Measurements from ENCODE around the gene RNF166.

The RNF166 gene

DNA sequence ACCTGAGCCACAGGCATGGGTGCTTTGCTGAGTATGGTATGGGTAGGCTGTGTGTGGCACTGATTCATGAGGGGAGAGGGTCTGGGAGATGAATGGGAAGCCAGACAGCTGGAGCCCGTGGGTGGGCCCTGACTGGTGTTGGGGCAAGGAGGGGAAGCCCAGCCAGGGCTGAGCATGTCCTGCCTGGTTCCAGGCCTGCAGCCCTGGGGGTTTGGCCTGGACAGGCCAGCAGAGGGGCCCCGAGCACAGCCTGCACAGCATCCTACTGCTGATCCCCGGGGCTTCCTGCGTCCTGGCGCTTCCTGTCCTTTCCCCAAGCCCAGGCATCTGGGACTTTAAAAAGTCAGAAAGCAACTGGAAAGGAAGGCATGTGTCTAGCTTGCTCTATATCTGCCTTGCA, 38.7 kb downstream of the RNF166 start:
- Histone ChIP-seq H3K27me3 (ENCODE audit: control insufficient read depth, insufficient read depth, low read length) (no peaks in the 10 kb centered on the region), H3K4me1 (ENCODE audit: control insufficient read depth, low read depth, low read length) (no peaks in the 10 kb centered on the region), H3K9ac (ENCODE audit: low read length) (no peak overlapping the region), H3K27ac (ENCODE audit: low read length) (no peak overlapping the region), H3K4me3 (ENCODE audit: low read length) (no peak overlapping the region), H3K9me3 (ENCODE audit: control insufficient read depth, low read depth, low read length) (no peaks in the 10 kb centered on the region), H3K36me3 (ENCODE audit: control insufficient read depth, low read depth, low read length) (no peaks in the 10 kb centered on the region)

- Histone ChIP-seq H3K4me3 (ENCODE audit: low read length) (no peak overlapping the region), H3K27ac (ENCODE audit: low read length) (no peak overlapping the region), H3K27me3 (ENCODE audit: control insufficient read depth, insufficient read depth, low read length) (no peaks in the 10 kb centered on the region), H3K36me3 (ENCODE audit: control insufficient read depth, low read depth, low read length) (no peaks in the 10 kb centered on the region), H3K9me3 (ENCODE audit: control insufficient read depth, low read depth, low read length) (no peaks in the 10 kb centered on the region), H3K4me1 (ENCODE audit: control insufficient read depth, low read depth, low read length) (no peaks in the 10 kb centered on the region), H3K9ac (ENCODE audit: low read length) (no peak overlapping the region)
Measured at GRCh38 chr16:88665570-88665969, 40.6 kb downstream of the RNF166 start.

GRCh38 chr16:88665148-88665547, 41.1 kb downstream of the RNF166 start:
- Histone ChIP-seq H3K36me3 (ENCODE audit: control insufficient read depth, low read depth, low read length) (no peaks in the 10 kb centered on the region), H3K4me1 (ENCODE audit: control insufficient read depth, low read depth, low read length) (no peaks in the 10 kb centered on the region), H3K9me3 (ENCODE audit: control insufficient read depth, low read depth, low read length) (no peaks in the 10 kb centered on the region), H3K27ac (ENCODE audit: low read length) (no peak overlapping the region), H3K27me3 (ENCODE audit: control insufficient read depth, insufficient read depth, low read length) (no peaks in the 10 kb centered on the region), H3K9ac (ENCODE audit: low read length) (no peak overlapping the region), H3K4me3 (ENCODE audit: low read length) (no peak overlapping the region)

DNA sequence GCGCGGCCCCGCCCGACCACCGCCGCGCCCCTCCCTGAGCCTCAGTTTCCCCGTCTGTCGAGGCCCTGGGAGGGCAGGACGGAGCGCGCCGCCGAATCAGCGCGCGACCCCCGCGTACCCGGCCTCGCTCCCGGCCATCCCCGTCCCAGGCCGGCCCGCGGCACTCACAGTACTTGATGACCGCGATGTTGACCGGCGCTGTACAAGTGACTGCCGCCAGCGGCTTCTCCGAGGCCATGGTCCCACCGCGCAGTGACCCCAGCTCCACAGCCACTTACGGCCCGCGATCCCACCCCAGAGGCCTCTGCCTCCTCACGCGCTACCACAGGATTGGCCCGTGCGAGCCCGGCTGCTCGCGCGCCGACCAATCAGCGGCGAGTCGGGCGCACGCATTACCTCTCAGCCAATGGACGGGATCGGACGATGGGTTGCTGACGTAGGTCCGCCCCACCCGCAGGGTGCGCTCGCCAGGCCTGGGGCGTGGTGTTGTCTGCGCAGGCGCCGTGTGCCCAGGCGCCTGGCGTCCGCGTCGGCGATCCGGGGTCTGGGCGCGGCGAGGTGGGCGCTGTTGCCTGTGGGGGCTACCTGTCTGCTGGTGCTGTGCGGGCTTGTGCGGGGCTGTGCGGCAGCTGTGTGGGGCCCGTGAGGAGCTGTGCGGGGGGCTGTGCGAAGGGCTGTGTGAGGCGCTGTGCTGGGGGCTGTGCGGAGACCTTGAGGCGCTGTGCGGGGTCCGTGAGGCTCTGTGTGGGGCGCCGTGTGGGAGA, 43.2 kb downstream of the RNF166 start, which contains the start of gene MVD:
Gene MVD, minus strand, starts transcription at position 249 of the 764 bp plus-strand sequence. Its CDS starts 11 bp downstream, at position 238.
- Histone ChIP-seq H3K27me3 (ENCODE audit: control insufficient read depth, insufficient read depth, low read length) (no peaks in the 10 kb centered on the region), H3K27ac (ENCODE audit: low read length) (no peak within 1 kb of the TSS), H3K9me3 (ENCODE audit: control insufficient read depth, low read depth, low read length) (no peaks in the 10 kb centered on the region), H3K36me3 (ENCODE audit: control insufficient read depth, low read depth, low read length) (no peaks in the 10 kb centered on the region), H3K4me1 (ENCODE audit: control insufficient read depth, low read depth, low read length) (no peaks in the 10 kb centered on the region), H3K4me3 (ENCODE audit: low read length) (peak within 1 kb of the TSS; percentile 81), H3K9ac (ENCODE audit: low read length) (peak within 1 kb of the TSS; percentile 70)

GRCh38 chr16:88662222-88662842, 43.9 kb downstream of the RNF166 start:
- Histone ChIP-seq H3K4me1 (ENCODE audit: control insufficient read depth, low read depth, low read length) (no peaks in the 10 kb centered on the region), H3K36me3 (ENCODE audit: control insufficient read depth, low read depth, low read length) (no peaks in the 10 kb centered on the region), H3K9ac (ENCODE audit: low read length) (peak overlapping the region; percentile 43), H3K27me3 (ENCODE audit: control insufficient read depth, insufficient read depth, low read length) (no peaks in the 10 kb centered on the region), H3K9me3 (ENCODE audit: control insufficient read depth, low read depth, low read length) (no peaks in the 10 kb centered on the region), H3K27ac (ENCODE audit: low read length) (no peak overlapping the region), H3K4me3 (ENCODE audit: low read length) (peak overlapping the region; percentile 81)

- no peak overlapping the region for H3K9ac ChIP-seq (ENCODE audit: low read length)
- no peaks in the 10 kb centered on the region for H3K36me3 ChIP-seq (ENCODE audit: control insufficient read depth, low read depth, low read length)
- no peak overlapping the region for H3K4me3 ChIP-seq (ENCODE audit: low read length)
- no peak overlapping the region for H3K27ac ChIP-seq (ENCODE audit: low read length)
- H3K27me3 ChIP-seq (ENCODE audit: control insufficient read depth, insufficient read depth, low read length): no peaks in the 10 kb centered on the region
- no peaks in the 10 kb centered on the region for H3K4me1 ChIP-seq (ENCODE audit: control insufficient read depth, low read depth, low read length)
- H3K9me3 ChIP-seq (ENCODE audit: control insufficient read depth, low read depth, low read length): no peaks in the 10 kb centered on the region
Measured at GRCh38 chr16:88661468-88661867, 44.7 kb downstream of the RNF166 start.

GRCh38 chr16:88659160-88659559, 47.0 kb downstream of the RNF166 start:
- H3K9me3 ChIP-seq (ENCODE audit: control insufficient read depth, low read depth, low read length): no peaks in the 10 kb centered on the region

DNA sequence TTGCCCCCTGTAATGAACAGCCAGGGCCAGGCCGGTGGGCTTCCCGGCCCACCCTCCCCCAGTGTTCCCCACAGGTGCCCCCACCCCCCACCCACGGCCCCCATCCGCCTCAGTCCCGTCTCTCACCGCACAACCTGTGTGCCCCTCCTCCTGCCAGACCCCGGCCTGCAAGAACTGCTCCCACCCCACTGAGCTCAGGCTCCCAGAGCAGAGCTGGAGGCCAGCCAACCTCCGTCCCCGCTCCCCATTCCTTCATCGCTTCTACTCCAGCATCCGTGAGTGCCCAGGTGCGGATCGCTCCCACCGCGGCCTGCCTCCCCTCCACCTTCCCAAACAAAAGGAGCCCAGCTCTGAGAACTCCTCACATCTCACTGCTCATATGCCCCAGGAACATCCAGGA, 47.5 kb downstream of the RNF166 start:
- Histone ChIP-seq H3K4me3 (ENCODE audit: low read length) (no peak overlapping the region), H3K9ac (ENCODE audit: low read length) (no peak overlapping the region), H3K36me3 (ENCODE audit: control insufficient read depth, low read depth, low read length) (peaks cover 10% of the 10 kb centered on the region), H3K27ac (ENCODE audit: low read length) (no peak overlapping the region), H3K27me3 (ENCODE audit: control insufficient read depth, insufficient read depth, low read length) (no peaks in the 10 kb centered on the region), H3K9me3 (ENCODE audit: control insufficient read depth, low read depth, low read length) (no peaks in the 10 kb centered on the region), H3K4me1 (ENCODE audit: control insufficient read depth, low read depth, low read length) (no peaks in the 10 kb centered on the region)

More at GRCh38 chr16:88659160-88659559, 47.0 kb downstream of the RNF166 start:
- no peak overlapping the region for H3K27ac ChIP-seq (ENCODE audit: low read length)
- no peaks in the 10 kb centered on the region for H3K27me3 ChIP-seq (ENCODE audit: control insufficient read depth, insufficient read depth, low read length)
- H3K4me3 ChIP-seq (ENCODE audit: low read length): no peak overlapping the region
- H3K9ac ChIP-seq (ENCODE audit: low read length): no peak overlapping the region
- H3K4me1 ChIP-seq (ENCODE audit: control insufficient read depth, low read depth, low read length): no peaks in the 10 kb centered on the region
- peaks cover 10% of the 10 kb centered on the region for H3K36me3 ChIP-seq (ENCODE audit: control insufficient read depth, low read depth, low read length)

GRCh38 chr16:88657371-88657770, 48.8 kb downstream of the RNF166 start:
- Histone ChIP-seq H3K27ac (ENCODE audit: low read length) (no peak overlapping the region), H3K36me3 (ENCODE audit: control insufficient read depth, low read depth, low read length) (peaks cover 10% of the 10 kb centered on the region), H3K4me3 (ENCODE audit: low read length) (no peak overlapping the region), H3K4me1 (ENCODE audit: control insufficient read depth, low read depth, low read length) (no peaks in the 10 kb centered on the region), H3K9me3 (ENCODE audit: control insufficient read depth, low read depth, low read length) (no peaks in the 10 kb centered on the region), H3K9ac (ENCODE audit: low read length) (no peak overlapping the region), H3K27me3 (ENCODE audit: control insufficient read depth, insufficient read depth, low read length) (no peaks in the 10 kb centered on the region)

DNA sequence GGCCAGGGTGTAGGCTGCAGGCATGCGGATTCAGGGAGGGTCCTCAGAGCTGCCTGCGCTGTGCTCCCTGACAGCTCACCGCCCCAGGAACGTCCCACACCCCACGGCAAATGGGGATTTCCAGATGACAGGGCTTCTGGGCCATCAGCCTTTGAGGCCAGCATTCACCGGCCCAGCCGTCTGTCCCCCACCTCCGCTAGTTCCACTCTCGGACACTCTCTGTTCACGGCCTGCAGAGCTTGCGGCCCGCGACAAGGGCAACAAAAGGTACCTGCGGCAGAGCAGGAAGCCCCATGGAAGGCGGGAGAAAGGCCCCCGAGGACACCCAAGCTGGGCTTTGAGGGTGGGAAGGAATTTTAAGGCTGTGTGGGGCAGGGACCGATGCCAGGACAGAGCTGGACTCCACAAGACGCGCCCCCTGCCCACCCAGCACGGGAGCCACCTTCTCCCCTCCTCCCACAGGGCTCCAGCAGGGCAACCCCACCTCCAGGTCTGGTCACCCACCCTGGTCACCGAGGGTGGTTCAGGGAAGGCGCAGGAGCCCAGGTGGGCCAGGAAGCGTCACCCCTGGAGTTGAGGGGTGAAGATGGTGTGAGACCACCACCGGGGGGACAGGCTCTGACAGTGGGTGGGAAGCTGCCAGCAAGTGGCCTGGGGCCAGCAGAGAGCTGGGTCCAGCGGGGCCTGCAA, 49.8 kb downstream of the RNF166 start:
- no peak overlapping the region for H3K9ac ChIP-seq (ENCODE audit: low read length)
- H3K36me3 ChIP-seq (ENCODE audit: control insufficient read depth, low read depth, low read length): peaks cover 10% of the 10 kb centered on the region
- H3K27ac ChIP-seq (ENCODE audit: low read length): no peak overlapping the region
- H3K9me3 ChIP-seq (ENCODE audit: control insufficient read depth, low read depth, low read length): no peaks in the 10 kb centered on the region
- H3K27me3 ChIP-seq (ENCODE audit: control insufficient read depth, insufficient read depth, low read length): no peaks in the 10 kb centered on the region
- no peak overlapping the region for H3K4me3 ChIP-seq (ENCODE audit: low read length)
- peaks cover under 1% of the 10 kb centered on the region for H3K4me1 ChIP-seq (ENCODE audit: control insufficient read depth, low read depth, low read length)

GRCh38 chr16:88655733-88656281, 50.4 kb downstream of the RNF166 start:
- H3K36me3 ChIP-seq (ENCODE audit: control insufficient read depth, low read depth, low read length): peaks cover 10% of the 10 kb centered on the region
- H3K9me3 ChIP-seq (ENCODE audit: control insufficient read depth, low read depth, low read length): no peaks in the 10 kb centered on the region
- H3K27me3 ChIP-seq (ENCODE audit: control insufficient read depth, insufficient read depth, low read length): no peaks in the 10 kb centered on the region
- H3K4me3 ChIP-seq (ENCODE audit: low read length): no peak overlapping the region
- H3K27ac ChIP-seq (ENCODE audit: low read length): no peak overlapping the region
- peaks cover 4% of the 10 kb centered on the region for H3K4me1 ChIP-seq (ENCODE audit: control insufficient read depth, low read depth, low read length)
- no peak overlapping the region for H3K9ac ChIP-seq (ENCODE audit: low read length)

Data from iPS-18a (cell line).